HEK293 (cell line): Measurements from ENCODE around the gene OR2V2.
A peak's percentile ranks its signal among the peaks of the same experiment; 100 is the strongest.

ENCODE experiments used
- AEBP2 ChIP-seq: fragments of 450-650 bp; formaldehyde crosslinking; IDR thresholded peaks from 2 replicates; pipeline ENCODE4 v1.5.1; 2016; ENCODE audit warnings: missing biosample characterization, missing genetic modification characterization, borderline replicate concordance
- GLI2 ChIP-seq: fragments of 450-650 bp; formaldehyde crosslinking; IDR thresholded peaks from 2 replicates; pipeline ENCODE4; 2017; ENCODE audit warnings: missing biosample characterization, missing genetic modification characterization, low read depth, borderline replicate concordance
- KLF9 ChIP-seq: fragments of 450-650 bp; formaldehyde crosslinking; IDR thresholded peaks from 2 replicates; pipeline ENCODE4 v1.5.1; 2016; ENCODE audit warnings: missing biosample characterization, missing genetic modification characterization, low read depth
- REPIN1 ChIP-seq: fragments of 450-650 bp; formaldehyde crosslinking; IDR thresholded peaks from 2 replicates; pipeline ENCODE4 v1.5.1; 2017; ENCODE audit warnings: missing biosample characterization, missing genetic modification characterization, low read depth
- SP3 ChIP-seq: fragments of 450-650 bp; formaldehyde crosslinking; IDR thresholded peaks from 2 replicates; pipeline ENCODE4 v1.5.1; 2016; ENCODE audit warnings: missing biosample characterization, missing genetic modification characterization
- SP7 ChIP-seq: fragments of 450-650 bp; formaldehyde crosslinking; IDR thresholded peaks from 2 replicates; pipeline ENCODE4 v1.5.1; 2016; ENCODE audit warnings: missing biosample characterization, missing genetic modification characterization
- TSHZ1 ChIP-seq: fragments of 450-650 bp; formaldehyde crosslinking; IDR thresholded peaks from 2 replicates; pipeline ENCODE4 v1.5.1; 2016; ENCODE audit warnings: missing biosample characterization, missing genetic modification characterization, borderline replicate concordance
- WT1 ChIP-seq: fragments of 450-650 bp; formaldehyde crosslinking; IDR thresholded peaks from 2 replicates; pipeline ENCODE4 v1.5.1; 2016; ENCODE audit warnings: missing biosample characterization, missing genetic modification characterization
- ZBTB11 ChIP-seq: fragments of 450-650 bp; formaldehyde crosslinking; conservative IDR thresholded peaks from 2 replicates; pipeline ENCODE4 v1.5.1; 2016; ENCODE audit warnings: low read depth, missing biosample characterization, missing genetic modification characterization
- ZBTB6 ChIP-seq: fragments of 450-650 bp; formaldehyde crosslinking; IDR thresholded peaks from 2 replicates; pipeline ENCODE4 v1.5.1; 2017; ENCODE audit warnings: missing biosample characterization, missing genetic modification characterization
- ZNF121 ChIP-seq: fragments of 450-650 bp; formaldehyde crosslinking; IDR thresholded peaks from 2 replicates; pipeline ENCODE4 v1.5.1; 2016; ENCODE audit warnings: missing biosample characterization, missing genetic modification characterization
- ZNF146 ChIP-seq: fragments of 450-650 bp; formaldehyde crosslinking; IDR thresholded peaks from 2 replicates; pipeline ENCODE4 v1.5.1; 2016; ENCODE audit warnings: missing biosample characterization, missing genetic modification characterization
- ZNF2 ChIP-seq: fragments of 450-650 bp; formaldehyde crosslinking; IDR thresholded peaks from 2 replicates; pipeline ENCODE4 v1.5.1; 2016; ENCODE audit warnings: missing biosample characterization, missing genetic modification characterization
- ZNF202 ChIP-seq: fragments of 450-650 bp; formaldehyde crosslinking; IDR thresholded peaks from 2 replicates; pipeline ENCODE4 v1.5.1; 2016; ENCODE audit warnings: missing biosample characterization, missing genetic modification characterization, borderline replicate concordance
- ZNF302 ChIP-seq: fragments of 450-650 bp; formaldehyde crosslinking; IDR thresholded peaks from 2 replicates; pipeline ENCODE4 v1.5.1; 2016; ENCODE audit warnings: missing biosample characterization, missing genetic modification characterization, low read depth
- ZNF37A ChIP-seq: fragments of 450-650 bp; IDR thresholded peaks from 2 replicates; pipeline ENCODE4 v1.5.1; 2018; ENCODE audit warnings: missing biosample characterization, missing genetic modification characterization
- ZNF391 ChIP-seq: fragments of 450-650 bp; formaldehyde crosslinking; IDR thresholded peaks from 2 replicates; pipeline ENCODE4 v1.5.1; 2016; ENCODE audit warnings: low read depth, missing biosample characterization, missing genetic modification characterization, borderline replicate concordance
- ZNF404 ChIP-seq: fragments of 450-650 bp; formaldehyde crosslinking; IDR thresholded peaks from 2 replicates; pipeline ENCODE4 v1.5.1; 2017; ENCODE audit warnings: missing biosample characterization, missing genetic modification characterization
- ZNF433 ChIP-seq: fragments of 450-650 bp; formaldehyde crosslinking; IDR thresholded peaks from 2 replicates; pipeline ENCODE4 v1.5.1; 2016; ENCODE audit warnings: missing biosample characterization, missing genetic modification characterization, low read depth
- ZNF560 ChIP-seq: fragments of 450-650 bp; formaldehyde crosslinking; IDR thresholded peaks from 2 replicates; pipeline ENCODE4 v1.5.1; 2017; ENCODE audit warnings: missing biosample characterization, missing genetic modification characterization, borderline replicate concordance
- ZNF580 ChIP-seq: fragments of 450-650 bp; formaldehyde crosslinking; IDR thresholded peaks from 2 replicates; pipeline ENCODE4 v1.5.1; 2016; ENCODE audit warnings: missing biosample characterization, missing genetic modification characterization
- ZNF785 ChIP-seq: fragments of 450-650 bp; formaldehyde crosslinking; IDR thresholded peaks from 2 replicates; pipeline ENCODE4 v1.5.1; 2016; ENCODE audit warnings: missing biosample characterization, missing genetic modification characterization
- ZNF843 ChIP-seq: fragments of 450-650 bp; formaldehyde crosslinking; IDR thresholded peaks from 2 replicates; pipeline ENCODE4 v1.5.1; 2016; ENCODE audit warnings: missing biosample characterization, missing genetic modification characterization
- ZSCAN30 ChIP-seq: fragments of 450-650 bp; IDR thresholded peaks from 2 replicates; pipeline ENCODE4 v1.5.1; 2018; ENCODE audit warnings: missing biosample characterization, mild to moderate bottlenecking, missing genetic modification characterization, moderate library complexity
- TF ChIP-seq, protein P1 (sequence below): fragments of 450-650 bp; formaldehyde crosslinking; IDR thresholded peaks from 2 replicates; pipeline ENCODE4 v1.5.1; 2016; ENCODE audit warnings: missing biosample characterization, missing genetic modification characterization
- TF ChIP-seq, protein P2 (sequence below): fragments of 450-650 bp; formaldehyde crosslinking; IDR thresholded peaks from 2 replicates; pipeline ENCODE4 v1.5.1; 2016; ENCODE audit warnings: missing biosample characterization, missing genetic modification characterization

Gene OR2V2

DNA sequence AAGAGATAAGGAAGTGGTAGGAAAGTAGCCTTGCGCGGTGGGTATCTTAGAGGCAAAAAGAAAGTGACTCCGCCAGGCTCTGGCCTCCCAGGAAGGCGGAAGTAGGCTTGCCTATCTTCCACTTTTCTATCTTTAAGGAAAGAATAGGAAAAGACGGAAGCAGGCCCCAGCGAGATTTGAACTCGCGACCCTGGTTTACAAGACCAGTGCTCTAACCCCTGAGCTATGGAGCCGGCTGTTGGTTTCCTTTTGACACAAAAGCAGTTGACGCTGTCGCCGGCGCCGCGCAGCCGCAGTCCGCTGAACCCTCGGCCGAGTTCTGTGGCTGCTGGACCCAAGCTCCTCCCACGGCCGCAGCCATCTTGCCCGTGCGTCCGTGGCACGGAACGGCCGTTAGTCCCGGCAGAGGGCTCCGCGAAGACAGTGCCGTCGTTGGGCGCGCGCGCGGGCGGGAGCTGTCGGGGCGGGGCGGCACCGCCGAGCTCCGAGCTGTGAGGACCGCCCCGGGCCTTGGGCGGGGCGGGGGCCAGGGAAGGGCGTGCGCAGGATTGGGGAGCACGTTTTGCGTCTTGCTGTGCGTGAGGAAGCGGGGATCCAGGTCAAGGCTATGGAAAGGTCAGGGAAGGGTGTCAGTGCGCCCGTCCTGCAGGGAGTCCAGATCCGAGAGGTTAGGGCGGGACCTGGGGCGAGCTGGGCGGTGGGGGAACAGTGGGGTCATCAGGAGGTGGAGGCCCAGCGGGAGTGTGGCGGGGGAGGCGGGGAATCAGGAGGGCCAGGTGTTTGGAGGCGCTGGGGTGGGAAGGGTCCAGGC, 44.3 kb downstream of the OR2V2 start (continued):
- no peak for TF ChIP-seq TSHZ1 (tag by site-specific recombination)
- TF ChIP-seq ZNF391: 0 out of 2 replicates have a peak, but pooled peaks have one; percentile 16
- TF ChIP-seq ZNF146 (tag by site-specific recombination): no peak
- no peak for TF ChIP-seq ZNF560 (tag by site-specific recombination)
- no peak for TF ChIP-seq ZNF202
- TF ChIP-seq, protein P1, sequence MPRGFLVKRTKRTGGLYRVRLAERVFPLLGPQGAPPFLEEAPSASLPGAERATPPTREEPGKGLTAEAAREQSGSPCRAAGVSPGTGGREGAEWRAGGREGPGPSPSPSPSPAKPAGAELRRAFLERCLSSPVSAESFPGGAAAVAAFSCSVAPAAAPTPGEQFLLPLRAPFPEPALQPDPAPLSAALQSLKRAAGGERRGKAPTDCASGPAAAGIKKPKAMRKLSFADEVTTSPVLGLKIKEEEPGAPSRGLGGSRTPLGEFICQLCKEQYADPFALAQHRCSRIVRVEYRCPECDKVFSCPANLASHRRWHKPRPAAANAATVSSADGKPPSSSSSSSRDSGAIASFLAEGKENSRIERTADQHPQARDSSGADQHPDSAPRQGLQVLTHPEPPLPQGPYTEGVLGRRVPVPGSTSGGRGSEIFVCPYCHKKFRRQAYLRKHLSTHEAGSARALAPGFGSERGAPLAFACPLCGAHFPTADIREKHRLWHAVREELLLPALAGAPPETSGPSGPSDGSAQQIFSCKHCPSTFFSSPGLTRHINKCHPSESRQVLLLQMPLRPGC (tag by site-specific recombination): no peak
- TF ChIP-seq WT1 (tag by site-specific recombination): no peak
- TF ChIP-seq AEBP2 (tag by site-specific recombination): no peak
- no peak; the same call in 1 of the 2 replicates for TF ChIP-seq ZNF580
- 0 out of 2 replicates have a peak, but pooled peaks have one; percentile 32 for TF ChIP-seq ZNF37A (tag by site-specific recombination)
- TF ChIP-seq SP7 (tag by site-specific recombination): peak; percentile 72
- no peak for TF ChIP-seq ZNF404 (tag by site-specific recombination)
- no peak for TF ChIP-seq ZBTB11 (tag by site-specific recombination)
- TF ChIP-seq ZSCAN30 (tag by site-specific recombination): peak; percentile 99
- no peak for TF ChIP-seq ZNF843 (tag by site-specific recombination)
- peak; percentile 87 for TF ChIP-seq SP3 (tag by site-specific recombination)
- no peak for TF ChIP-seq ZNF302 (tag by site-specific recombination)
- TF ChIP-seq ZNF2 (tag by site-specific recombination): no peak; the same call in 1 of the 2 replicates
- no peak for TF ChIP-seq REPIN1 (tag by site-specific recombination)
- no peak for TF ChIP-seq ZNF121 (tag by site-specific recombination)
- peak; percentile 70; the same call in 1 of the 2 replicates for TF ChIP-seq ZBTB6 (tag by site-specific recombination)
- TF ChIP-seq ZNF785: no peak
- no peak for TF ChIP-seq GLI2 (tag by site-specific recombination)
- no peak for TF ChIP-seq ZNF433 (tag by site-specific recombination)
- TF ChIP-seq, protein P2, sequence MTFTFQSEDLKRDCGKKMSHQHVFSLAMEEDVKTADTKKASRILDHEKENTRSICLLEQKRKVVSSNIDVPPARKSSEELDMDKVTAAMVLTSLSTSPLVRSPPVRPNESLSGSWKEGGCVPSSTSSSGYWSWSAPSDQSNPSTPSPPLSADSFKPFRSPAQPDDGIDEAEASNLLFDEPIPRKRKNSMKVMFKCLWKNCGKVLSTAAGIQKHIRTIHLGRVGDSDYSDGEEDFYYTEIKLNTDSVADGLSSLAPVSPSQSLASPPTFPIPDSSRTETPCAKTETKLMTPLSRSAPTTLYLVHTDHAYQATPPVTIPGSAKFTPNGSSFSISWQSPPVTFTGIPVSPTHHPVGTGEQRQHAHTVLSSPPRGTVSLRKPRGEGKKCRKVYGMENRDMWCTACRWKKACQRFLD (tag by site-specific recombination): no peak
- peak; percentile 47 for TF ChIP-seq KLF9
